Small intestine (tissue), 7 donors: ENCODE data around the gene GCM1. TPM values are rescaled to one million over a fixed set of nuclear protein-coding genes. Genes with fewer than 3 reads are reported as not detected.

Experiments
- DNase-seq, 2 donors: peaks; one replicate each; pipeline versions ENCODE4 v3.0.0 to v3.0.0-alpha.2; 2013
- FAIRE-seq: peaks from 2 replicates; lab custom pipeline; 2012; peaks lifted over from hg19 to GRCh38; lab: Jason Lieb, UNC
- H3K27ac ChIP-seq, 3 donors: one replicate each; pipeline ENCODE4 v1.5.1; 2013; ENCODE audit warnings: low read length in 2 of 3, mild to moderate bottlenecking in 2 of 3, control low read depth in 1 of 3, inconsistent platforms in 1 of 3, low read depth in 1 of 3, moderate library complexity in 1 of 3
- H3K27me3 ChIP-seq, 3 donors: one replicate each; pipeline ENCODE4 v1.6.1; 2013; ENCODE audit warnings: low read length in 3 of 3, inconsistent platforms in 1 of 3; ENCODE audit not compliant: control insufficient read depth in 3 of 3, insufficient read depth in 3 of 3
- H3K36me3 ChIP-seq, 3 donors: one replicate each; pipeline ENCODE4 v1.6.1; 2013; ENCODE audit warnings: low read length in 3 of 3, inconsistent platforms in 1 of 3, low read depth in 1 of 3, mild to moderate bottlenecking in 1 of 3, moderate library complexity in 1 of 3; ENCODE audit not compliant: control insufficient read depth in 3 of 3, insufficient read depth in 2 of 3
- H3K4me1 ChIP-seq, 3 donors: one replicate each; pipeline ENCODE4 v1.6.1; 2013; ENCODE audit warnings: low read length in 2 of 3, inconsistent platforms in 1 of 3, low read depth in 1 of 3, mild to moderate bottlenecking in 1 of 3, moderate library complexity in 1 of 3; ENCODE audit not compliant: control insufficient read depth in 3 of 3, insufficient read depth in 2 of 3
- H3K4me3 ChIP-seq, 3 donors: one replicate each; pipeline ENCODE4 v1.5.1; 2013; ENCODE audit warnings: low read length in 3 of 3, control low read depth in 1 of 3, inconsistent platforms in 1 of 3, low read depth in 1 of 3, mild to moderate bottlenecking in 1 of 3, moderate library complexity in 1 of 3
- H3K9me3 ChIP-seq, 2 donors: one replicate each; pipeline ENCODE4 v1.6.1; 2013; ENCODE audit warnings: low read depth in 1 of 2, low read length in 1 of 2; ENCODE audit not compliant: control insufficient read depth in 2 of 2, insufficient read depth in 1 of 2
- WGBS, 3 donors: extraction: QIAGEN DNeasy Blood & Tissue Kit; methylation state at CpG; one replicate each; pipeline ENCODE4 v1.1.7; 2013; 5-methylcytosine and 5-hydroxymethylcytosine counted together
- polyA plus RNA-seq, 4 donors: library from polyadenylated mRNA; stranded (reverse) in 3 of 4; unstranded in 1 of 4; fragments of 200-250 nt in 3 of 4; fragments of 120-200 nt in 1 of 4; gene quantifications; one replicate each; pipeline versions ENCODE4 v1.2.1 to v1.2.3, GENCODE V29; 2013
- donor health status: healthy with polysubstance abuse.
- donor health status: control.
- donor health status: control.
- donor health status: Bipolar disorder and iron deficiency.
- donor health status: healthy.

The GCM1 gene
- polyA plus RNA-seq, 4 donors, result not detected

DNA sequence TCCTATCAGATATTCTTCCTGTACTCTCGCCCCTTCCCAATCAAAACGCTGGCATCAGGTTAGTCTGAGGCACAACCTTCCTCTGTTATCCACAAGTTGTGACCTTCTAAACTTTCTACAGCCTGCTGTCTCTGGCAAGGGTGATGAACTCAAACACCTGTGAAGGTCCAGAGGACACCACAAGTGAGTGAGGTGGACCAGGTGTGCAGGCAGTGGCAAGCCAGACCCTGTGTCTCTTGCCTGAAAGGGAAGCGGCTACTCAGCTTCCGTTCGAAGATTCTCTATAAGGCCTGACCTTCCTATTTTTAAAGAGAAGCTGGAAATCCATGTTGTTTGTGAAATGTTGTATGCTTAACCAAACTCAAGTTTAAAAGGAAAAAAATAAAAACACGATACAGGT lies 36.8 kb downstream of the GCM1 start:
- no peak for FAIRE-seq
- WGBS, 3 donors, result 19 to 63% (median 32%) methylated on average over 6 of the region's 6 CpGs
- Histone ChIP-seq H3K9me3 (peaks cover 0 to 3% of the 10 kb centered on the region in 2 donors), H3K4me1 (peaks cover 0 to 21% (median 4%) of the 10 kb centered on the region in 3 donors), H3K27me3 (no peaks in the 10 kb centered on the region), H3K36me3 (no peaks in the 10 kb centered on the region), H3K27ac (peak overlapping the region in 1 of 3 donors; percentile 4), H3K4me3 (no peak overlapping the region)
- DNase-seq, result no peak

DNA sequence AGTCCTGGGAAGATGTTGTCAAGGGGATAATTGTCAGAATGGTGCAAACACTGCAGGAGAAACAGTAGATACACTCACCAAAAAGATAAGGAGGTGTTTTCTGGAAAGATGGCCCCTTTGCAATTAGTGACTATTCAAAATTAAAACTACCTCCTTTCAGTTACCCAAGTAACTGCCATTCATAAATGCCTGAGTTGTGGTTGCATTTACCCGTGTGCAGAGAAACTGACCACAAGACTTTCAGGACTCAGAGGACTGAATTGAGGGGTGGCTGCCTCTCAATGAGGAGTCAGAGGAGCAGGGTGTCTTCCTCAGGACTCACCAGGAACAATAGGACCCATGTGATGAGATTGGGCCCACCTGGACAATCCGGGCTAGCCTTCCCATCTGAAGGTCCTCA lies 39.0 kb downstream of the GCM1 start:
- DNase-seq, result no peak
- Histone ChIP-seq H3K36me3 (no peaks in the 10 kb centered on the region), H3K4me3 (no peak overlapping the region), H3K4me1 (peaks cover 0 to 17% (median 4%) of the 10 kb centered on the region in 3 donors), H3K27me3 (no peaks in the 10 kb centered on the region), H3K27ac (no peak overlapping the region), H3K9me3 (no peaks in the 10 kb centered on the region)
- FAIRE-seq, result no peak
- WGBS, 3 donors, result 86 to 94% (median 89%) methylated on average over 2 of the region's 2 CpGs

DNA sequence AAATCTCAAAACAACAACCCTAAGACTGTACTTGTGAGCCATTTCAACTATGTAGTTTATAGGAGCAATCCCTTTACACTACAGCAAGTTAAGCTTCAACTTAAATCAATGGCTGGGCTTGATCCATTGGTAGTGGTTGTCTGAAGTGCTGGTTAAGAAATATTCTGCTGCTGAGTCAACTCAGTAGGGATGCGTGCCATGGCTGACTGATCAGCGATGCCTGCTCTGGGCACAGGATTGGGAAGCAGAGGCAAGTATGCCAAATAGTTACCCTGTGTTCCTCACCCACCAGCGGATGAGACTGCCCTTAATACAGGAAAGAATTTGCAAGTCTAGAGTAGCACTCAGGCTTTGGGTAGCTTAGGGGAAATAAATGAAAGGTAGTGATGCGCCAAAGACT lies 41.5 kb downstream of the GCM1 start:
- no peaks in the 10 kb centered on the region for H3K9me3 ChIP-seq
- no peak for FAIRE-seq
- peaks cover under 1 to 5% (median 2%) of the 10 kb centered on the region in 3 donors for H3K36me3 ChIP-seq
- H3K27me3 ChIP-seq, result no peaks in the 10 kb centered on the region
- no peak overlapping the region for H3K27ac ChIP-seq
- 93 to 95% (median 95%) methylated on average over 4 of the region's 4 CpGs for WGBS, 3 donors
- H3K4me3 ChIP-seq, result no peak overlapping the region
- peaks cover 0 to 7% (median 4%) of the 10 kb centered on the region in 3 donors for H3K4me1 ChIP-seq
- no peak for DNase-seq

DNA sequence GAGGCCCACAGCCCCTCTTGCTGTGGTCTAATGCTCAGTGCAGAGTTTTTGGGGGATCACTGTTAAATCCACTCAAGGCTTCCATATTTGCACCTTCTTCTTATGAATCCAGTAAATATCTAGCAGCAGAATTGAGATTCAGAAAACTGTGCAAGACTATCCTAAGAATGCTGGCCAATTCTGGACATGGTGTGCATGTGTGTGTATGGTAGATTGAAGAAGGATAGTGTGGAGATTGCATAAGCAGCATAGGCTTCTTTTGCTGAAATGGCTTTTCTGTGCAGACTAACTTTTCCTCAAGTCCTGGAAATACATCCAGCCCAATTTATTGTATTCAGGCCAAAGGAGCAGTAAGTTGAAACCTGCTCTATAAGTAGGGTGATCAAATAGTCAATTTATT lies 43.7 kb downstream of the GCM1 start:
- FAIRE-seq, result no peak
- Histone ChIP-seq H3K27me3 (no peaks in the 10 kb centered on the region), H3K9me3 (no peaks in the 10 kb centered on the region), H3K4me1 (no peaks in the 10 kb centered on the region), H3K4me3 (no peak overlapping the region), H3K36me3 (peaks cover 7 to 15% (median 13%) of the 10 kb centered on the region in 3 donors), H3K27ac (no peak overlapping the region)
- no peak for DNase-seq

DNA sequence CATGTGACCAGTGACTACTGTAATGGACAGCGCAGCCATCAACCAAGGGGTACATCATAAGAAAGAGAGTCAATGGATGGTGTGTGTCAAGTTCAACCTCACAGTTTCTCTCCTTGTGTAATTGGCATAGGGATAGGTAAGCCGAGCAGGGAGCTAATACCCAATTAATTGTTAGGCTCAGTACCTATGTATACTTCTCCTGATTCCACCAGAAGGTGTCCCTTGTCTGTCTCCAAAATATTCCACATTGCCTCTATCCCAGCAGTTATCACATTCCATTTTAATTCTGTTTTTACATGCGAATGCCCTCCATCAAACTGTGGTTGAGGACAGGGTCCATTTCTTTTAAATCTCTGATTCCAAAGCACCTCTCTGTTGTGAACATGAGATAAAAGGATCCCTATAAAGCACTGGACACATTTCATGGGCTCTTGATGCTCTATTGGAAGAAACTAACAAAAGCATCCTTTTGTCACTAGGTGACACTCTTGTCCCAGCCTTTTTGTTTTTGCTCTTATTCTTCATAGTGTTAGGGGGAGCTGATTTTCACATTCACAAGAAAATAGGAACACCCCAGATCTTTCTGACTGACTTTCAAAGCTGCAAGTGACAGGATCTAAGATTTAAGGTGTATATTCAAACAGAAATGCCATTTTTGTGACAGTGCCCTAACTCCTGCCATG lies 44.5 kb downstream of the GCM1 start:
- DNase-seq (no peak), FAIRE-seq (no peak)
- Histone ChIP-seq H3K27me3 (no peaks in the 10 kb centered on the region), H3K4me1 (no peaks in the 10 kb centered on the region), H3K27ac (no peak overlapping the region), H3K36me3 (peaks cover 7 to 18% (median 16%) of the 10 kb centered on the region in 3 donors), H3K4me3 (no peak overlapping the region), H3K9me3 (no peaks in the 10 kb centered on the region)
- 86 to 93% (median 86%) methylated on average over 3 of the region's 3 CpGs for WGBS, 3 donors

DNA sequence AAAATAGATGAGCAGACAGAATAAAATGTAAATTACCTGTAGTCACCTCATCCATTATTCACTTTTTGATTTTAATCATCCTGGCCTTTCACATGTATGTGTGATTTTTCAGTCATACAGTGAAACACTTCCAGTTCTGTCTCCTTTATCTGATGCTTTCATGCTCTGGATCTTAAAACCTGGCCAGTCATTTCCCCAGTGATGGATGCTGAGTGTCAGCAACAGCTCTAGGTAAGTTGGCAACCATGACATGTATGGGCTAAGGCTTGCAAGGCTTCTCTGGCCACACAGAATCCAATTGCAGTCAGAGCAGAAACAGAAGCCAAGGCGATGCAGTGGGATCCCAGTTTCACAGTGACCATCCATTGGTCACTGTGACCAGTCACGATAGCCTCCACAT lies 47.6 kb downstream of the GCM1 start:
- no peaks in the 10 kb centered on the region for H3K9me3 ChIP-seq
- DNase-seq (no peak), FAIRE-seq (no peak)
- H3K4me1 ChIP-seq, result no peaks in the 10 kb centered on the region
- peaks cover 13 to 32% (median 27%) of the 10 kb centered on the region in 3 donors for H3K36me3 ChIP-seq
- no peak overlapping the region for H3K4me3 ChIP-seq
- no peaks in the 10 kb centered on the region for H3K27me3 ChIP-seq
- 96 to 100% (median 98%) methylated on average over 2 of the region's 2 CpGs for WGBS, 3 donors
- H3K27ac ChIP-seq, result no peak overlapping the region

DNA sequence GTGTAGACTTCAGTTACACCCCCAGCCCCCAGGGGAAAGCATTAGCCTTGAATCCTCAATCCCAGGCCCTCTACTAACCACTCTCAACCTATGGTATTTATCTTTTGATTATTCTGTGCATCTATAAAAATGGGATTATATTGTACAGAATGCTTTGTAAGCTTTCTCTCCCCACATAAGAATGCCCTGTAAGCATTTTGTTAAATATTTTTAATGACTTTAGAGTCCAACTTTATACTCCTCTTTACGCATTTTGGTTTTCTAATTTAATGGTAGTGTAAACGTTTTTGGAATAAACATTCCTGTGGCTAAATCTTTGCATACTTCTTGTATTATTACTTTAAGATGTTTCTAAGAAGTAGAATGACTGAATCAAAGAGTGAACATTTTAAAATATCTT lies 48.1 kb downstream of the GCM1 start:
- 20 to 29% (median 24%) methylated on average over 2 of the region's 2 CpGs for WGBS, 3 donors
- no peak for DNase-seq
- H3K9me3 ChIP-seq, result no peaks in the 10 kb centered on the region
- no peak overlapping the region for H3K27ac ChIP-seq
- H3K36me3 ChIP-seq, result peaks cover 16 to 32% (median 27%) of the 10 kb centered on the region in 3 donors
- no peaks in the 10 kb centered on the region for H3K4me1 ChIP-seq
- no peaks in the 10 kb centered on the region for H3K27me3 ChIP-seq
- no peak overlapping the region for H3K4me3 ChIP-seq
- FAIRE-seq, result no peak

DNA sequence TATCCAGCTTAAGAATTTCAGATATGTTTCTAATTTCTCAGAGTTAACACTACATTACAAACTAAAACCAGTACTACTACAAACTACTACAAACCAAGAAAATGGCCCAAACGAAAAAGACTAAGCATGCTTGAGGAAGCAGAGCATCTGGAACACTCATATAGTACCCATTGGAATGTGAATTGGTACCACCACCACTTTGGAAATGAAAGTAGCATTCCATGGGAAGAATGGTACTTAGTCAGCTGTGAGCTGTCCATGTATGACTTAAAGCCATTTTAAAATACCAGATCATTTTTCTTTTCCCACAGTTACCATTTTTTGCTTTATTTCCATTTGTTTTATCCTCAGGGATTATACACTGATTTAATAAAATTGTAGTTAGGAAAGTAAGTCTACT lies 52.9 kb downstream of the GCM1 start:
- no peak for DNase-seq
- Histone ChIP-seq H3K4me3 (no peak overlapping the region), H3K9me3 (no peaks in the 10 kb centered on the region), H3K27me3 (no peaks in the 10 kb centered on the region), H3K4me1 (no peaks in the 10 kb centered on the region), H3K36me3 (peaks cover 18 to 36% (median 21%) of the 10 kb centered on the region in 3 donors), H3K27ac (no peak overlapping the region)
- no peak for FAIRE-seq
- 72 to 73% (median 73%) methylated on average over 1 of the region's 1 CpG for WGBS, 3 donors

DNA sequence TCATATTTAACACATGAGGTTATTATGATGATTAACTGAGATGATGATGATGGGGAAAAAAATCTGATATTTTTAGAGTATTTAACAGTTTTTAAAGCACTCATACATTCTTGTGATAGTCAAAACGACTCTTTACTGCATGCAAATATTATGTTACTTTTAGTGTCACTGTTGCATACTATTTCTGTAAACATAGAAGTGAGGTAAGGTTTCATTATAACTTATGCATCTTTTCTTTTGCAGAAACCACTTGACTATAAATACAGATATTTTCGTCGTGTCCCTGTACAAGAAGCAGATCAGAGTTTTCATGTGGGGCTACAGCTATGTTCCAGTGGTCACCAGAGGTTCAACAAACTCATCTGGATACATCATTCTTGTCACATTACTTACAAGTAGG lies 53.4 kb downstream of the GCM1 start:
- peaks cover 18 to 37% (median 21%) of the 10 kb centered on the region in 3 donors for H3K36me3 ChIP-seq
- H3K4me3 ChIP-seq, result no peak overlapping the region
- no peaks in the 10 kb centered on the region for H3K9me3 ChIP-seq
- H3K4me1 ChIP-seq, result no peaks in the 10 kb centered on the region
- DNase-seq (no peak), FAIRE-seq (no peak)
- no peaks in the 10 kb centered on the region for H3K27me3 ChIP-seq
- H3K27ac ChIP-seq, result no peak overlapping the region
- WGBS, 3 donors, result 85 to 87% (median 86%) methylated on average over 3 of the region's 3 CpGs
